IMR-90 (cell line): Measurements from ENCODE around the gene AMBP. TPM values are rescaled to one million over a fixed set of nuclear protein-coding genes. Genes with fewer than 3 reads are reported as not detected.
A peak's percentile ranks its signal among the peaks of the same experiment; 100 is the strongest.

Experiments
- ATAC-seq: fragments of 200-7000 bp; cut with Tn5 transposase; 2 replicates; pipeline ENCODE4 v1.9.1; 2020; ENCODE audit warnings: low read depth, mild to moderate bottlenecking, moderate library complexity
- BruUV-seq: library from RNA; stranded (reverse); fragments of 400-500 nt; replicated peaks from 2 replicates; lab custom pipeline; 2021; lab: Mats Ljungman, UMichigan
- CTCF ChIA-PET: fragments of 300-600 bp; formaldehyde crosslinking; extraction: SDS; loops from one replicate; lab custom pipeline; 2021; ENCODE audit warnings: antibody characterized with exemption; lab: Yijun Ruan, JAX
- POLR2A ChIA-PET: fragments of 300-600 bp; sonication (Branson Sonifier 250); formaldehyde crosslinking; loops from one replicate; lab custom pipeline; 2022; ENCODE audit warnings: antibody characterized with exemption; ENCODE audit not compliant: unreplicated experiment; lab: Charles Lee
- DNase-seq: peaks from one replicate; pipeline ENCODE4 v3.0.0; 2013
- H2AFZ ChIP-seq: replicated peaks from 2 replicates; pipeline ENCODE3; 2013; ENCODE audit warnings: low read length, mild to moderate bottlenecking; ENCODE audit not compliant: poor library complexity
- H2AK5ac ChIP-seq: 2 replicates; pipeline ENCODE4 v1.6.1; 2013; ENCODE audit warnings: low read depth, low read length, inconsistent platforms
- H2AK9ac ChIP-seq: replicated peaks from 2 replicates; pipeline ENCODE3; 2013; ENCODE audit warnings: mild to moderate bottlenecking, low read depth, low read length, moderate library complexity; ENCODE audit not compliant: poor library complexity
- H2BK120ac ChIP-seq: 2 replicates; pipeline ENCODE4 v1.6.1; 2013; ENCODE audit warnings: low read depth, low read length, inconsistent platforms
- H2BK15ac ChIP-seq: 3 replicates; pipeline ENCODE4 v1.6.1; 2013; ENCODE audit warnings: low read depth, low read length, inconsistent platforms
- H2BK20ac ChIP-seq: 2 replicates; pipeline ENCODE4 v1.6.1; 2013; ENCODE audit warnings: low read depth, mild to moderate bottlenecking, inconsistent platforms, low read length, moderate library complexity
- H2BK5ac ChIP-seq: 2 replicates; pipeline ENCODE4 v1.6.1; 2013; ENCODE audit warnings: mild to moderate bottlenecking, low read depth, low read length, inconsistent platforms; ENCODE audit not compliant: poor library complexity, severe bottlenecking
- H3K14ac ChIP-seq: replicated peaks from 2 replicates; pipeline ENCODE4 v1.6.1; 2013; ENCODE audit warnings: low read depth, low read length, inconsistent platforms
- H3K18ac ChIP-seq: 2 replicates; pipeline ENCODE4 v1.6.1; 2013; ENCODE audit warnings: low read depth, low read length, control low read depth
- H3K23ac ChIP-seq: 2 replicates; pipeline ENCODE4 v1.6.1; 2013; ENCODE audit warnings: low read depth, low read length, inconsistent platforms
- H3K27ac ChIP-seq: 2 replicates; pipeline ENCODE4 v1.5.1; 2013; ENCODE audit warnings: mild to moderate bottlenecking, control low read depth, low read length; ENCODE audit not compliant: insufficient read depth
- H3K27me3 ChIP-seq: 2 replicates; pipeline ENCODE4 v1.6.1; 2013; ENCODE audit warnings: low read length; ENCODE audit not compliant: control insufficient read depth, insufficient read depth
- H3K36me3 ChIP-seq: 2 replicates; pipeline ENCODE4 v1.6.1; 2013; ENCODE audit warnings: low read length, mixed read lengths; ENCODE audit not compliant: control insufficient read depth, insufficient read depth
- H3K4ac ChIP-seq: 2 replicates; pipeline ENCODE4 v1.6.1; 2013; ENCODE audit warnings: low read depth, low read length, inconsistent platforms
- H3K4me1 ChIP-seq: 2 replicates; pipeline ENCODE4 v1.6.1; 2013; ENCODE audit warnings: low read length, mixed read lengths; ENCODE audit not compliant: control insufficient read depth, insufficient read depth
- H3K4me2 ChIP-seq: 2 replicates; pipeline ENCODE4 v1.6.1; 2013; ENCODE audit warnings: low read depth, mild to moderate bottlenecking, control low read depth, low read length, moderate library complexity
- H3K4me3 ChIP-seq: 2 replicates; pipeline ENCODE4 v1.5.1; 2013; ENCODE audit warnings: low read depth, mild to moderate bottlenecking, control low read depth, low read length, moderate library complexity; ENCODE audit not compliant: insufficient read depth
- H3K56ac ChIP-seq: 2 replicates; pipeline ENCODE4 v1.6.1; 2013; ENCODE audit warnings: low read length, inconsistent platforms; ENCODE audit not compliant: insufficient read depth; ENCODE audit errors: extremely low read depth
- H3K79me1 ChIP-seq, 2 experiments: 2 replicates each; pipeline ENCODE4 v1.6.1; 2013; ENCODE audit warnings: low read length in 2 of 2, inconsistent platforms in 1 of 2, low read depth in 1 of 2
- H3K9ac ChIP-seq: 2 replicates; pipeline ENCODE4 v1.6.1; 2013; ENCODE audit warnings: low read depth, low read length, control low read depth
- H3K9me1 ChIP-seq: 2 replicates; pipeline ENCODE4 v1.6.1; 2013; ENCODE audit warnings: low read length, inconsistent platforms; ENCODE audit not compliant: insufficient read depth
- H3K9me3 ChIP-seq: 2 replicates; pipeline ENCODE4 v1.6.1; 2013; ENCODE audit warnings: low read length; ENCODE audit not compliant: control insufficient read depth, insufficient read depth
- H4K20me1 ChIP-seq: 2 replicates; pipeline ENCODE4 v1.6.1; 2013; ENCODE audit warnings: low read length, inconsistent platforms; ENCODE audit not compliant: insufficient read depth
- H4K5ac ChIP-seq: 2 replicates; pipeline ENCODE4 v1.6.1; 2013; ENCODE audit warnings: mild to moderate bottlenecking, low read depth, low read length, control low read depth
- H4K8ac ChIP-seq, 2 experiments: 2 replicates each; pipeline ENCODE4 v1.6.1; 2013; ENCODE audit warnings: low read depth in 2 of 2, low read length in 2 of 2, control low read depth in 1 of 2, inconsistent platforms in 1 of 2
- H4K91ac ChIP-seq: 2 replicates; pipeline ENCODE4 v1.6.1; 2013; ENCODE audit warnings: low read depth, low read length, inconsistent platforms; ENCODE audit not compliant: insufficient read depth
- CEBPB ChIP-seq: IDR thresholded peaks from 2 replicates; pipeline ENCODE4 v1.6.1; 2012; ENCODE audit warnings: low read depth, low read length, improper control_type of control experiment
- RAD21 ChIP-seq: IDR thresholded peaks from 2 replicates; pipeline ENCODE4 v1.6.1; 2012; ENCODE audit warnings: low read length, improper control_type of control experiment
- SMC3 ChIP-seq: fragments of 150-350 bp; IDR thresholded peaks from 2 replicates; pipeline ENCODE4 v1.6.1; 2016; ENCODE audit warnings: low read depth, mild to moderate bottlenecking, antibody characterized with exemption, low read length, moderate library complexity
- WGBS, 2 experiments: methylation state at CpG; one replicate each; pipeline versions ENCODE4 v1.1.5 to v1.1.7; 2013; ENCODE audit warnings: missing lambda C conversion rate in 2 of 2; ENCODE audit not compliant: insufficient read length in 1 of 2; ENCODE audit errors: extremely low coverage in 2 of 2; 5-methylcytosine and 5-hydroxymethylcytosine counted together
- dilution Hi-C: fragments of 300-500 bp; cut with HindIII; formaldehyde crosslinking; loops from one replicate; pipeline ENCODE4 v1.14.3; 2018; ENCODE audit warnings: low sequenced_read_pairs; ENCODE audit not compliant: unreplicated experiment
- in situ Hi-C: fragments of 300-500 bp; cut with MboI; formaldehyde crosslinking; loops from 3 replicates; pipeline ENCODE4 v1.14.3; 2019; ENCODE audit warnings: low sequenced_read_pairs, inconsistent platforms, mixed read lengths
- intact Hi-C: fragments of 100-400 bp; cut with micrococcal nuclease; formaldehyde crosslinking; loops from 2 replicates; pipeline ENCODE4 v1.10.0; 2022
- polyA plus RNA-seq, 3 experiments: library from polyadenylated mRNA; depleted of rRNA; stranded (reverse); fragments of >200 nt; gene quantifications; 2 replicates each; pipeline ENCODE4 v1.2.3, GENCODE V29; 2012; ENCODE audit warnings: low replicate concordance in 1 of 3
- total RNA-seq: library from RNA; depleted of rRNA; stranded (reverse); fragments of >200 nt; gene quantifications from 2 replicates; pipeline ENCODE4 v1.2.3, GENCODE V29; 2012
- TF ChIP-seq, protein P1 (sequence below): fragments of 150-350 bp; IDR thresholded peaks from 2 replicates; pipeline ENCODE4 v1.6.1; 2017; ENCODE audit warnings: mild to moderate bottlenecking, antibody characterized with exemption, low read length, low read depth
- TF ChIP-seq, protein P2 (sequence below): conservative IDR thresholded peaks from 2 replicates; pipeline ENCODE4 v1.5.1; 2012; ENCODE audit warnings: mild to moderate bottlenecking, low read depth, low read length, improper control_type of control experiment

Gene AMBP
- total and polyA plus RNA-seq, 2 of the 4 experiments (the other 2 are of a cell fraction), result not detected

DNA sequence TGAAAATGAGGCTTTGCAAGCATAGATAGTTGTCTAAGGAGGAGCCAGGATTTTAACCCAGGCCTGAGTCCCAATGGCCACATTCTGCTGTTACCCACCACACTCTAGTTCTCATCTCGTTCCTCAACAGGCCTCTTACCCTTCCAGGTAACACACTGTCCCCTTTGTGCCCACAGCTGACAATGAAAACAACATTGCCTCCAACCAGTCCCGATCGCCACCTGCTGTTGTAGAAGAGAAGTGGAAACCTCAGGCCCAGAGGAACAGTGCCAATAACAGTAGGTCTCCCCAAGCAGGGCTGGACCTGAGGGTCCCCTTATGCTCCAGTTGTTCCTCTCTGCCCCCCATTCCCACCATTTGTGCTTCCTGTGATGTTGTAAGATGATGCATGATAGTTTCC is 30.4 kb downstream of the AMBP start:
- no peak overlapping the region for H3K18ac ChIP-seq
- H3K4me1 ChIP-seq, result no peaks in the 10 kb centered on the region
- no peak overlapping the region for H2AK5ac ChIP-seq
- H3K14ac ChIP-seq, result no peak overlapping the region
- H3K9me3 ChIP-seq, result no peaks in the 10 kb centered on the region
- H3K36me3 ChIP-seq, result peaks cover 44% of the 10 kb centered on the region
- H4K91ac ChIP-seq, result no peak overlapping the region
- H3K9ac ChIP-seq, result no peak overlapping the region
- no peak overlapping the region for H3K4me3 ChIP-seq
- no peak overlapping the region for H3K56ac ChIP-seq
- H3K9me1 ChIP-seq, result peaks cover 10% of the 10 kb centered on the region
- no peak overlapping the region for H2BK20ac ChIP-seq
- BruUV-seq, result no TSS peak
- ChIA-PET CTCF (no interaction called here), POLR2A (no interaction called here)
- peaks cover 0 to 13% of the 10 kb centered on the region in 2 experiments; a peak in 2 of 4 replicates for H3K79me1 ChIP-seq
- H3K4me2 ChIP-seq, result no peak overlapping the region
- DNase-seq (no peak), ATAC-seq (no peak)
- H4K5ac ChIP-seq, result no peak overlapping the region
- no peak overlapping the region for H3K27ac ChIP-seq
- H4K20me1 ChIP-seq, result peaks cover 3% of the 10 kb centered on the region; the same call in 1 of the 2 replicates
- H3K4ac ChIP-seq, result no peak overlapping the region
- intact Hi-C loops (no loop called here), in situ Hi-C loops (no loop called here), dilution Hi-C loops (no loop called here)
- H4K8ac ChIP-seq, result no peak overlapping the region
- H3K27me3 ChIP-seq, result no peaks in the 10 kb centered on the region
- H3K23ac ChIP-seq, result no peak overlapping the region
- no peak overlapping the region for H2AFZ ChIP-seq
- no CpG with 5 or more reads among the region's 3 CpGs for WGBS, 2 experiments
- H2BK15ac ChIP-seq, result no peak overlapping the region
- H2AK9ac ChIP-seq, result peak overlapping the region; percentile 9
- no peak overlapping the region for H2BK5ac ChIP-seq
- no peak for TF ChIP-seq CEBPB
- TF ChIP-seq SMC3, result peak; percentile 30; the same call in 1 of the 2 replicates
- TF ChIP-seq, protein P1, sequence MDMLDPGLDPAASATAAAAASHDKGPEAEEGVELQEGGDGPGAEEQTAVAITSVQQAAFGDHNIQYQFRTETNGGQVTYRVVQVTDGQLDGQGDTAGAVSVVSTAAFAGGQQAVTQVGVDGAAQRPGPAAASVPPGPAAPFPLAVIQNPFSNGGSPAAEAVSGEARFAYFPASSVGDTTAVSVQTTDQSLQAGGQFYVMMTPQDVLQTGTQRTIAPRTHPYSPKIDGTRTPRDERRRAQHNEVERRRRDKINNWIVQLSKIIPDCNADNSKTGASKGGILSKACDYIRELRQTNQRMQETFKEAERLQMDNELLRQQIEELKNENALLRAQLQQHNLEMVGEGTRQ, result no peak
- TF ChIP-seq, protein P2, sequence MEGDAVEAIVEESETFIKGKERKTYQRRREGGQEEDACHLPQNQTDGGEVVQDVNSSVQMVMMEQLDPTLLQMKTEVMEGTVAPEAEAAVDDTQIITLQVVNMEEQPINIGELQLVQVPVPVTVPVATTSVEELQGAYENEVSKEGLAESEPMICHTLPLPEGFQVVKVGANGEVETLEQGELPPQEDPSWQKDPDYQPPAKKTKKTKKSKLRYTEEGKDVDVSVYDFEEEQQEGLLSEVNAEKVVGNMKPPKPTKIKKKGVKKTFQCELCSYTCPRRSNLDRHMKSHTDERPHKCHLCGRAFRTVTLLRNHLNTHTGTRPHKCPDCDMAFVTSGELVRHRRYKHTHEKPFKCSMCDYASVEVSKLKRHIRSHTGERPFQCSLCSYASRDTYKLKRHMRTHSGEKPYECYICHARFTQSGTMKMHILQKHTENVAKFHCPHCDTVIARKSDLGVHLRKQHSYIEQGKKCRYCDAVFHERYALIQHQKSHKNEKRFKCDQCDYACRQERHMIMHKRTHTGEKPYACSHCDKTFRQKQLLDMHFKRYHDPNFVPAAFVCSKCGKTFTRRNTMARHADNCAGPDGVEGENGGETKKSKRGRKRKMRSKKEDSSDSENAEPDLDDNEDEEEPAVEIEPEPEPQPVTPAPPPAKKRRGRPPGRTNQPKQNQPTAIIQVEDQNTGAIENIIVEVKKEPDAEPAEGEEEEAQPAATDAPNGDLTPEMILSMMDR, result peak; percentile 20; the same call in 1 of the 2 replicates
- TF ChIP-seq RAD21, result peak; percentile 29; the same call in 1 of the 2 replicates
- H2BK120ac ChIP-seq, result no peak overlapping the region
